GM12878 (cell line): ENCODE results near the gene SOX14. TPM values are rescaled to one million over a fixed set of nuclear protein-coding genes. Genes with fewer than 3 reads are reported as not detected.

Experiments used
- ATAC-seq: fragments of 200-7000 bp; cut with Tn5 transposase; 3 replicates; pipeline ENCODE4 v1.9.1; 2020; ENCODE audit warnings: mild to moderate bottlenecking, moderate library complexity
- BruUV-seq: library from RNA; stranded (reverse); fragments of 400-500 nt; replicated peaks from 2 replicates; lab custom pipeline; 2021; lab: Mats Ljungman, UMichigan
- CTCF ChIA-PET: fragments of 300-600 bp; sonication (Branson Sonifier 250); formaldehyde crosslinking; extraction: SDS; loops from one replicate; lab custom pipeline; 2021; ENCODE audit warnings: inconsistent platforms; lab: Yijun Ruan, JAX
- POLR2A ChIA-PET: fragments of 350-600 bp; formaldehyde crosslinking; extraction: SDS; loops from one replicate; lab custom pipeline; 2021; ENCODE audit warnings: inconsistent platforms; lab: Charles Lee
- RAD21 ChIA-PET: fragments of 300-600 bp; sonication (Branson Sonifier 250); formaldehyde crosslinking; loops from one replicate; lab custom pipeline; 2023; ENCODE audit warnings: antibody characterized with exemption; ENCODE audit not compliant: unreplicated experiment; lab: Charles Lee
- SMC1A ChIA-PET: fragments of 300-600 bp; sonication (Branson Sonifier 250); formaldehyde crosslinking; loops from one replicate; lab custom pipeline; 2023; ENCODE audit not compliant: unreplicated experiment, uncharacterized antibody; lab: Charles Lee
- DNase-seq: peaks from one replicate; pipeline ENCODE4 v3.0.0-alpha.2; 2011; ENCODE audit warnings: low read depth, low spot score
- FAIRE-seq: peaks from 3 replicates; lab custom pipeline; 2011; peaks lifted over from hg19 to GRCh38; lab: Jason Lieb, UNC
- H2AFZ ChIP-seq: 2 replicates; pipeline ENCODE4 v1.6.0; 2011; ENCODE audit warnings: low read depth, low read length, control low read depth; ENCODE audit not compliant: control insufficient read depth
- H3K27ac ChIP-seq: 2 replicates; pipeline ENCODE4 v1.5.1; 2011; ENCODE audit warnings: control low read depth; ENCODE audit not compliant: control insufficient read depth, insufficient read depth
- H3K27me3 ChIP-seq, 2 experiments: replicated peaks in 1 of 2; 2 replicates each; pipeline versions ENCODE4 v1.6.0 to v1.6.1; 2011; ENCODE audit warnings: low read length in 1 of 2; ENCODE audit not compliant: control insufficient read depth in 2 of 2, insufficient read depth in 2 of 2
- H3K36me3 ChIP-seq, 2 experiments: 2 replicates each; pipeline ENCODE4 v1.5.1; 2011; ENCODE audit warnings: low read length in 1 of 2; ENCODE audit not compliant: control insufficient read depth in 2 of 2, insufficient read depth in 2 of 2
- H3K4me1 ChIP-seq: 2 replicates; pipeline ENCODE4 v1.6.1; 2011; ENCODE audit warnings: mild to moderate bottlenecking, low read length, moderate library complexity, mixed read lengths; ENCODE audit not compliant: control insufficient read depth, insufficient read depth
- H3K4me2 ChIP-seq: 2 replicates; pipeline ENCODE4 v1.6.0; 2011; ENCODE audit warnings: control low read depth; ENCODE audit not compliant: control insufficient read depth, insufficient read depth
- H3K4me3 ChIP-seq: fragments of 200-600 bp; sonication (generic); 2 replicates; pipeline ENCODE4 v1.5.1; 2016
- H3K79me2 ChIP-seq: 2 replicates; pipeline ENCODE4 v1.6.0; 2011; ENCODE audit warnings: low read length; ENCODE audit not compliant: control insufficient read depth, insufficient read depth
- H3K9ac ChIP-seq: 2 replicates; pipeline ENCODE4 v1.8.0; 2011; ENCODE audit warnings: low read length, control low read depth, mixed read lengths; ENCODE audit not compliant: control insufficient read depth, insufficient read depth
- H3K9me3 ChIP-seq: replicated peaks from 3 replicates; pipeline ENCODE4 v1.5.1; 2011; ENCODE audit warnings: mild to moderate bottlenecking, low read length; ENCODE audit not compliant: control insufficient read depth, insufficient read depth
- H4K20me1 ChIP-seq: 2 replicates; pipeline ENCODE4 v1.6.0; 2011; ENCODE audit not compliant: control insufficient read depth, insufficient read depth
- EED ChIP-seq: sonication (generic); IDR thresholded peaks from 2 replicates; pipeline ENCODE4 v1.6.1; 2016; ENCODE audit warnings: antibody characterized with exemption, low read depth
- HDAC2 ChIP-seq: fragments of 200-600 bp; sonication (generic); IDR thresholded peaks from 2 replicates; pipeline ENCODE4 v1.6.1; 2017
- NRF1 ChIP-seq: conservative IDR thresholded peaks from 2 replicates; pipeline ENCODE4 v1.6.1; 2011; ENCODE audit warnings: mild to moderate bottlenecking, low read depth, low read length, improper control_type of control experiment
- RELA ChIP-seq: fragments of 450-650 bp; IDR thresholded peaks from 2 replicates; pipeline ENCODE4 v1.8.0; 2014; ENCODE audit warnings: borderline replicate concordance; ENCODE audit not compliant: partially characterized antibody
- SPI1 ChIP-seq: IDR thresholded peaks from 2 replicates; pipeline ENCODE4 v1.6.1; 2011; ENCODE audit warnings: low read depth, mild to moderate bottlenecking, low read length, moderate library complexity, borderline replicate concordance; ENCODE audit not compliant: insufficient read depth
- SUZ12 ChIP-seq: fragments of 200-600 bp; sonication (generic); IDR thresholded peaks from one replicate; pipeline ENCODE4 v1.6.1; 2018; ENCODE audit warnings: antibody characterized with exemption, mild to moderate bottlenecking; ENCODE audit not compliant: unreplicated experiment
- TAF1 ChIP-seq: IDR thresholded peaks from 2 replicates; pipeline ENCODE4 v1.6.1; 2011; ENCODE audit warnings: mild to moderate bottlenecking, low read depth, low read length, borderline replicate concordance
- ZNF274 ChIP-seq: IDR thresholded peaks from one replicate; pipeline ENCODE4 v1.8.0; 2011; ENCODE audit not compliant: insufficient read length, insufficient read depth
- in situ Hi-C: fragments of 300-500 bp; cut with MboI; formaldehyde crosslinking; loops from 9 replicates; pipeline ENCODE4 v1.14.3; 2018; ENCODE audit warnings: mixed read lengths
- intact Hi-C: fragments of 100-400 bp; cut with micrococcal nuclease; formaldehyde crosslinking; loops from one replicate; pipeline ENCODE4 v1.14.2; 2022; ENCODE audit not compliant: unreplicated experiment
- polyA plus RNA-seq, 11 experiments: library from polyadenylated mRNA; depleted of rRNA in 4 of 11; unstranded in 6 of 11; stranded (reverse) in 5 of 11; fragments of >200 nt; fragmentation: Nextera tagmentation in 4 of 11; fragmentation: Illumina TruSeq in 1 of 11; extraction: Ambion mirVana in 4 of 11; extraction: Trizol in 1 of 11; gene quantifications; 1 replicate in 1 of 11; 2 replicates in 10 of 11; pipeline versions ENCODE4 v1.2.1 to v1.2.3, GENCODE V29; 2011 to 2016; ENCODE audit warnings: inconsistent platforms in 2 of 11, missing spikeins in 2 of 11, low read depth in 1 of 11
- total RNA-seq, 4 experiments: library from RNA; depleted of rRNA in 3 of 4; stranded (reverse); fragments of >200 nt in 3 of 4; fragmentation: Illumina TruSeq in 1 of 4; extraction: Trizol in 1 of 4; gene quantifications; 2 replicates each; pipeline versions ENCODE4 v1.2.1 to v1.2.3, GENCODE V29; 2013 to 2021

SOX14 gene
- total and polyA plus RNA-seq, 10 of the 15 experiments (the other 5 are each of a cell fraction or from before 2014, with no cell fraction given): 0.11 TPM; not detected in 9

DNA sequence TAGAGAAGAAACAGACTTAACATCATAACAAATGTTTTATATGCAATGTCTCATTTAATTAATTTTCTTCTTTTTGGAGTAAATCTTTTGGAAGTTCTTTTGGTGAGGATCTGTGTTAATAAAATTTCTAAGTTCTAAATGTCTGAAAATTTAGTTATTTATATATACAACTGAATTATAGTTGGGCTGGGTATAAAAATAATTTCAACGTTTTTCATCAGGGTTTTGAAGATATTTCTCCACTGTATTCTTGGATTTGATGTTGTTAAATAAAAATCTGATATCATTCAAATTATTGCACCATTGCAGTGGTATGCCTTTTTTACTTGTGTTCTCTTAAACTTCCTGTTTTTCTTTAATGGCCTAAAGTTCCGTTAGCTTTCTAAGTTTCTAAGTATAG is 26.9 kb upstream of the SOX14 start (continued):
- TF ChIP-seq ZNF274 (no peak), RELA (no peak), NRF1 (no peak), HDAC2 (no peak)

DNA sequence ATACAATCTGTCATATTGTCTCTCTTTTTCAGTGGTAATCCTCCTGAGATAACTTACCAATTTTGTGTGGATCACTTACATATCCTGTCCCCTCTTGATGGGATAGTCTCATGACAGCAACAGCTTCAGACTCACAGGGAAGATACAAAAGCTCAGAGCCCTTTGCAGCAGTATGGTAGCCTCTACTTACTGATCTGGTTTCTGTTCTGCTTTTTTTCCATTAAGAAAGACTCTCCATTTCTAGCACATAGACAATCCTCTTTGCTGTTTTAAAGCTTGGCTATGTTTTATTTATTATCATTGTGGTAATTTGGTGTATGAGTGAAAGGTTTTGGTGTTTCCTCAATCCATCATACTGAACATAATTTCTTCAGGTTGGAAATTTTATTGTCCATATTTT is 25.4 kb upstream of the SOX14 start:
- ChIA-PET SMC1A (interaction anchor here (0.6 to 0.8 kb wide), 2 partner anchors 579 to 620 kb away, joined by 3 to 4 read pairs; no protein-coding TSS in a partner anchor), RAD21 (interaction anchor here (1.0 kb wide), 1 partner anchor 65 kb away, joined by 3 read pairs; no protein-coding TSS in a partner anchor), CTCF (interaction anchor here (0.8 kb wide), 1 partner anchor 9 kb away, joined by 3 read pairs; no protein-coding TSS in a partner anchor), POLR2A (no interaction called here)
- Histone ChIP-seq H4K20me1 (no peaks in the 10 kb centered on the region), H3K27me3 (no peaks in the 10 kb centered on the region), H3K4me1 (no peaks in the 10 kb centered on the region), H2AFZ (no peak overlapping the region), H3K9ac (no peak overlapping the region), H3K4me2 (no peak overlapping the region), H3K36me3 (no peaks in the 10 kb centered on the region), H3K4me3 (no peak overlapping the region), H3K79me2 (no peaks in the 10 kb centered on the region), H3K9me3 (no peaks in the 10 kb centered on the region), H3K27ac (no peak overlapping the region)
- no peak for DNase-seq
- no TSS peak for BruUV-seq
- intact Hi-C loops: no loop called here
- in situ Hi-C loops: no loop called here
- FAIRE-seq: no peak
- ATAC-seq: peak; percentile 40; the same call in 1 of the 3 replicates
- TF ChIP-seq SUZ12 (no peak), SPI1 (peak; percentile 83), EED (no peak), TAF1 (no peak)
